ENCODE data around the gene CDH3. TPM values are rescaled to one million over a fixed set of nuclear protein-coding genes. Genes with fewer than 3 reads are reported as not detected.

The CDH3 gene
- total RNA-seq, 1 donor, result not detected

DNA sequence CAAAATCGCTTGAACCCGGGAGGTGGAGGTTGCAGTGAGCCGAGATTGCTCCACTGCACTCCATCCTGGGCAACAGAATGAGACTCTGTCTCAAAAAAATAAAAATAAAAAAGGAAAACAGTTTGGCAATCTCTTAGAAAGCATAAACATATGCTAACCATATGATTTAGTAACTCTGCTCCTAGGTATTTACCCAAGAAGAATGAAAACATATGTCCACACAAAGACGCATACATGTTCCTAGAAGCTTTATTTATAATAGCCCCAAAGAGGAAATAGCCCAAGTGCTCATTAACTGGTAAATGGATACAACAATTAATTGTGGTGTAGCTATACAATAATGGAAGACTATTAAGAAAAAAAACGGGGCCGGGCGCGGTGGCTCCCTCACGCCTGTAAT, 73.5 kb downstream of the CDH3 start:
- no peak overlapping the region for H3K4me3 ChIP-seq (ENCODE audit: low read depth, low read length)
- TF ChIP-seq, protein P1, sequence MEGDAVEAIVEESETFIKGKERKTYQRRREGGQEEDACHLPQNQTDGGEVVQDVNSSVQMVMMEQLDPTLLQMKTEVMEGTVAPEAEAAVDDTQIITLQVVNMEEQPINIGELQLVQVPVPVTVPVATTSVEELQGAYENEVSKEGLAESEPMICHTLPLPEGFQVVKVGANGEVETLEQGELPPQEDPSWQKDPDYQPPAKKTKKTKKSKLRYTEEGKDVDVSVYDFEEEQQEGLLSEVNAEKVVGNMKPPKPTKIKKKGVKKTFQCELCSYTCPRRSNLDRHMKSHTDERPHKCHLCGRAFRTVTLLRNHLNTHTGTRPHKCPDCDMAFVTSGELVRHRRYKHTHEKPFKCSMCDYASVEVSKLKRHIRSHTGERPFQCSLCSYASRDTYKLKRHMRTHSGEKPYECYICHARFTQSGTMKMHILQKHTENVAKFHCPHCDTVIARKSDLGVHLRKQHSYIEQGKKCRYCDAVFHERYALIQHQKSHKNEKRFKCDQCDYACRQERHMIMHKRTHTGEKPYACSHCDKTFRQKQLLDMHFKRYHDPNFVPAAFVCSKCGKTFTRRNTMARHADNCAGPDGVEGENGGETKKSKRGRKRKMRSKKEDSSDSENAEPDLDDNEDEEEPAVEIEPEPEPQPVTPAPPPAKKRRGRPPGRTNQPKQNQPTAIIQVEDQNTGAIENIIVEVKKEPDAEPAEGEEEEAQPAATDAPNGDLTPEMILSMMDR (IDR thresholded peaks at IDR 0.05; ENCODE audit: insufficient read depth, low read length), result no peak
- DNase-seq (ENCODE audit: low read depth), result no peak

GRCh38 chr16:68719993-68720489, 74.9 kb downstream of the CDH3 start:
- TF ChIP-seq, protein P1 (IDR thresholded peaks at IDR 0.05; ENCODE audit: insufficient read depth, low read length), result no peak
- no peak for DNase-seq (ENCODE audit: low read depth)
- H3K4me3 ChIP-seq (ENCODE audit: low read depth, low read length), result no peak overlapping the region

GRCh38 chr16:68722119-68723024, 77.3 kb downstream of the CDH3 start:
- TF ChIP-seq, protein P1 (IDR thresholded peaks at IDR 0.05; ENCODE audit: insufficient read depth, low read length), result no peak
- DNase-seq (ENCODE audit: low read depth), result no peak
- no peak overlapping the region for H3K4me3 ChIP-seq (ENCODE audit: low read depth, low read length)

DNA sequence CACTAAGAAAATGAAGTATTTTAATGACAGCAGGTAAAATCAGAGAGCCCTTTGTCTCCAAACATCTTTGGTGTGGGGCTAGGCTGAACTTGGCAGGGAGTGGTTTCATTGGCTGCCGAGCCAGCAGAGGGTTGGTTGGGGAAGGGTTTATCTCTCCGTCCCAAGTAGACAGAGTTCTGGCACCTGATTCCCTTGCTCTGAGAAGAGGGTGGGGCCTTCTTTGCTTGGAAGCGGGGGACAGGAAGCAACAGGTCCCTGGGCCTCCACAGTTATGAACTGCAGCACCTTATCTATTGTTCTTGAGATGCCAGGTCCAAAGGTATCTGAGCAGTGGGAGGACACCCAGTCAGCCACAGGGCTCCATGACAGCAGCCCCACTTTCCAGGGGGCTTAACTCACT, 79.7 kb downstream of the CDH3 start:
- no peak for DNase-seq (ENCODE audit: low read depth)
- TF ChIP-seq, protein P1 (IDR thresholded peaks at IDR 0.05; ENCODE audit: insufficient read depth, low read length), result no peak
- H3K4me3 ChIP-seq (ENCODE audit: low read depth, low read length), result no peak overlapping the region

DNA sequence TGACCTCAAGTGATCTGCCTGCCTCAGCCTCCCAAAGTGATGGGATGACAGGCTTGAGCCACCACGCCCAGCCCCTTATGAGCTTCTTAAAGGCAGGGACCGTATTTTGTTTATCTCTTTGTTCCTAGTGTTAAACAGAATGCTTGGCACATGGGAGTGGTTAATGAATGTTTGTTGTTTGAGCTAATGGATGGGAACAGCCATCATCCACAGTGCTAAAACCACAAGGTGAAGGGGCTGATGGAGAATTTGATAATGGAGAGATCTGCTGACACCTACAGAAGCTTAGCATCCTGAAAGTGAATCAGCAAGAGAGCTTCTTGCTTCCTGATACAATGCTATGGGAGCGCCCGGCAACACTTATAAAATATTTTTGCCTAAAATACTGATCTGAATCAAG, 83.4 kb downstream of the CDH3 start:
- no peak for DNase-seq (ENCODE audit: low read depth)
- TF ChIP-seq, protein P1 (IDR thresholded peaks at IDR 0.05; ENCODE audit: insufficient read depth, low read length), result no peak
- H3K4me3 ChIP-seq (ENCODE audit: low read depth, low read length), result no peak overlapping the region

DNA sequence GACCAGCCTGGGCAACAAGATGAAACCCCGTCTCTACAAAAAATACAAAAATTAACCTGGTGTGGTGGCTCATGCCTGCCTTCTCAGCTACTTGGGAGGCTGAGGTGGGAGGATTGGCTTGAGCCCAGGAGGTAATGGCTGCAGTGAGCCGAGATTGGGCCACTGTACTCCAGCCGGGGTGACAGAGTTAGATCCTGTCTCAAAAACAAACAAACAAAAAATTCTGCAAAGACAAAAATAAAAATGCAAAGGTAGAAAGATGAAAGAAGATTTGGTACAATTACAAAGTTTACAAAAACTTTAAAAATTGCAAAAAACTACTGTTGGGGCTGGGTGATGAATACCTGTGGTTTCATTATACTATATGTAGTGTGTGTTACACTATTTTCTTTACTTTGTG, 86.5 kb downstream of the CDH3 start:
- no peak for DNase-seq (ENCODE audit: low read depth)
- TF ChIP-seq, protein P1 (IDR thresholded peaks at IDR 0.05; ENCODE audit: insufficient read depth, low read length), result no peak
- H3K4me3 ChIP-seq (ENCODE audit: low read depth, low read length), result no peak overlapping the region
